ENCODE data around the gene BAIAP2L1.
"Not testable (repeated sequence)": the region's sequence is repeated elsewhere in the genome, so short reads cannot be mapped to it uniquely, and the experiment has no call there.

GRCh38 chr7:98419316-98419691, 18.4 kb upstream of the BAIAP2L1 start:
- not testable (repeated sequence) for TF ChIP-seq POLR2AphosphoS5, TAF1, POLR2A (IDR thresholded peaks at IDR 0.05; ENCODE audit: low read depth, low read length)

All from GM12891 (cell line).